ENCODE measurements around the gene ABCB10. TPM values are rescaled to one million over a fixed set of nuclear protein-coding genes. Genes with fewer than 3 reads are reported as not detected.

ABCB10 gene
- total RNA-seq, 2 experiments from 2014 or later = 30.7 to 32.1 TPM

DNA sequence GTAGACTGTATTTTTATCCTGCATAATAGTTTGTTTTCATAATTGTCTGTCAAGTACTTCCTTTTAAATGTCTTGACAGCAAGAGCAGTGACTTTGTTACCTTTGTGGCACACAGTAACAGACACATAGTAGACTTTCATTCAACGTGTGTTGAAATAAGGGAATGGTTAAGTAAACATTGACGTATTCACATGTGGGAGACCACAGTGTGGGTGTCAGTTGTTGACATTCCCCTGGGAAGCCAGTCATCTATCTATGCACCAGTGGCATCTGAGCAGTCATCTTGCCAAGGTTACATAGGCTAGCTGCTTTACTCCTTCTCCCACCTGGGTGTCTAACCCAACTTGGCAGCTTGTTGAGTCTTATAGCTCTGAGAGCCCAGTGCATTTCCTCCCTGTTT is 48.9 kb downstream of the ABCB10 start:
- no peaks in the 10 kb centered on the region for H3K27me3 Mint-ChIP-seq
- ChIA-PET CTCF (interaction anchor here (1.3 to 2.3 kb wide), 4 partner anchors 46 to 251 kb away, joined by 3 to 7 read pairs (median 5); partner anchors contain the start of gene ABCB10), POLR2A (no interaction called here)

DNA sequence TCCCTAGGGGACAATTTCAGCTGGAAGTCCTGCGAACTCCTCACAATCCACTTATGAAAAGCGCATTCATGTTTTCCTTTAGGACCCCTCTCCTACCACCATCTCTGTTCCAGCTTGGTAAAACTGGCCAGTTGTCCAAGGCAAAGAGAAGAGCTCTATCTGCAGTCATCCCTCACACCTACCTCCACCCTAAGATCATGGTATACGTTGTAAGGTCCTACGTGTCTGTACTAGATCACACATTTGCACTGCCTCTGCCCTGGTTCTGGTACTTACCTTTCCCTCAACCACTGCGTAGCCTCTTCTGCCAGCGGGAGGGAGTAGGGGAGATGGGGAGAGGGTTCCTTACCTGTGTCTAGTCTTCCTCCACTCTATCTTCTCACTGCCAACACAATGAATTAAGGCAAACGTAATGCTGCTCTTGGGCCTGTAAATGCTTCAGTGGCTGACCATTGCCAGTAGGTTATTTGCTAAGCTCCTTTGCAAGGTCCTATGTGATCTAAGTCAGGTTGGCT is 49.6 kb downstream of the ABCB10 start:
- Mint-ChIP-seq H3K4me3 (peak overlapping the region; percentile 91), H3K9me3 (no peaks in the 10 kb centered on the region), H3K27me3 (no peaks in the 10 kb centered on the region), H3K27ac (peak overlapping the region; percentile 93), H3K4me1 (ENCODE audit: low read depth) (peaks cover 24% of the 10 kb centered on the region), H3K36me3 (ENCODE audit: low read depth) (peaks cover 6% of the 10 kb centered on the region)
- intact Hi-C loops (cut with micrococcal nuclease) = no loop called here
- DNase-seq = no peak
- ChIA-PET POLR2A (interaction anchor here (0.7 to 2.4 kb wide), 10 partner anchors 9 to 1008 kb away, joined by 3 to 8 read pairs (median 4); partner anchors contain the start of genes ABCB10 and CCSAP), CTCF (interaction anchor here (1.0 to 2.3 kb wide), 6 partner anchors 11 to 250 kb away, joined by 3 to 8 read pairs (median 6); partner anchors contain the start of gene ABCB10)
- TF ChIP-seq, protein P1, sequence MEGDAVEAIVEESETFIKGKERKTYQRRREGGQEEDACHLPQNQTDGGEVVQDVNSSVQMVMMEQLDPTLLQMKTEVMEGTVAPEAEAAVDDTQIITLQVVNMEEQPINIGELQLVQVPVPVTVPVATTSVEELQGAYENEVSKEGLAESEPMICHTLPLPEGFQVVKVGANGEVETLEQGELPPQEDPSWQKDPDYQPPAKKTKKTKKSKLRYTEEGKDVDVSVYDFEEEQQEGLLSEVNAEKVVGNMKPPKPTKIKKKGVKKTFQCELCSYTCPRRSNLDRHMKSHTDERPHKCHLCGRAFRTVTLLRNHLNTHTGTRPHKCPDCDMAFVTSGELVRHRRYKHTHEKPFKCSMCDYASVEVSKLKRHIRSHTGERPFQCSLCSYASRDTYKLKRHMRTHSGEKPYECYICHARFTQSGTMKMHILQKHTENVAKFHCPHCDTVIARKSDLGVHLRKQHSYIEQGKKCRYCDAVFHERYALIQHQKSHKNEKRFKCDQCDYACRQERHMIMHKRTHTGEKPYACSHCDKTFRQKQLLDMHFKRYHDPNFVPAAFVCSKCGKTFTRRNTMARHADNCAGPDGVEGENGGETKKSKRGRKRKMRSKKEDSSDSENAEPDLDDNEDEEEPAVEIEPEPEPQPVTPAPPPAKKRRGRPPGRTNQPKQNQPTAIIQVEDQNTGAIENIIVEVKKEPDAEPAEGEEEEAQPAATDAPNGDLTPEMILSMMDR (IDR thresholded peaks at IDR 0.05) = no peak
- no peak for ATAC-seq

More for the DNA sequence above, 48.9 kb downstream of the ABCB10 start:
- ATAC-seq (no peak), DNase-seq (no peak)
- H3K4me3 Mint-ChIP-seq = peak overlapping the region; percentile 91
- intact Hi-C loops (cut with micrococcal nuclease) = no loop called here
- TF ChIP-seq, protein P1 (IDR thresholded peaks at IDR 0.05) = no peak
- no peaks in the 10 kb centered on the region for H3K9me3 Mint-ChIP-seq
- peaks cover 24% of the 10 kb centered on the region for H3K4me1 Mint-ChIP-seq (ENCODE audit: low read depth)
- H3K36me3 Mint-ChIP-seq (ENCODE audit: low read depth) = peaks cover 5% of the 10 kb centered on the region
- H3K27ac Mint-ChIP-seq = peak overlapping the region; percentile 93

DNA sequence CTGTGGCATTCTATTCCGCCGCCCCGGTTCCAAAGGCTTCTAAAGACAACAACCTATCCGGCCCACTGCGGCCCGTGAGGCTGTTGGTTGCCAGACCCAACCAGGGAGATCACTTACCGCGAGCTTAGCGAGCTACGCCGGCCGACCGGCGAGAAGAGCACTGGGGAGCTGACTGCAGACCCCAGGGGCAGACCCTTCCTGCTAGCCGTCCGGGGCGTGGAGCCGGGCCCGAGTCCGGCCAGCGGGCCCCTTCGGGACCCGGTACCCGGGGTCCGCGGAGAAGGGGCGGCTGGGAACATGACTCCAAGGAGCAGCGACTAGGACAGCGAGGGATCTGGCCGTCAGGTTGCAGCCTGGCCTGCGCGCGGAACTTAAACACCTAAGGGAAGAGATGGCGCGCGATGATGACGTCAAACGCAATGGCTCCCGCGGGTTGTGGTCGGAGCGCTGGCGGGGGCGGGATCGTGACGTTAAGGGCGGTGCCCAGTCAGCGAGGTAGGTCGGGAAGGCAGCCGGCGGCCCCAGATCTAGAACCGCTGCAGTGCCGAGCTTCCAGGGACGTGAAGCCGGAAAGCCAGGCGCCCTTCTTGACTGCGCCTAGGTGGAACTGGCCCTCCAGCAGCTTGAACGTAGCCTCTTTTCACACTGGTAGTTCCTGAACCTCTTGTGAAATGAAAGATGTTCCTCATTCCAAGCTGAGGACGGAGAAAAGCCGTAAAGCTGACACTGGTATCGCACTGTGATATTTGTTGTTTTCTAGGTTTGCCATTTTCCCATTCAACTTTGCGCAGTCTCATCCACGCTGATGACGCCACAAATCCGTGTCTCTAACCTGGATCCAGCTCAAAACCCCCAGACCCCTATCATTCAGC is 50.3 kb downstream of the ABCB10 start, which contains the start of gene NUP133:
TSS of gene NUP133 (minus strand) at position 391 of the 872 bp plus-strand sequence. CDS start at position 299, 92 bp downstream.
- Mint-ChIP-seq H3K9me3 (no peaks in the 10 kb centered on the region), H3K4me3 (peak within 1 kb of the TSS; percentile 91), H3K4me1 (ENCODE audit: low read depth) (peaks cover 24% of the 10 kb centered on the region), H3K27ac (peak within 1 kb of the TSS; percentile 93), H3K27me3 (no peaks in the 10 kb centered on the region), H3K36me3 (ENCODE audit: low read depth) (peaks cover 8% of the 10 kb centered on the region)
- intact Hi-C loops (cut with micrococcal nuclease) = no loop called here
- ATAC-seq (peak; percentile 94), DNase-seq (peak; percentile 100)
- TF ChIP-seq, protein P1 (IDR thresholded peaks at IDR 0.05) = no peak
- ChIA-PET POLR2A (interaction anchor here (0.6 to 2.4 kb wide), 13 partner anchors 9 to 1009 kb away, joined by 3 to 8 read pairs (median 4); partner anchors contain the start of genes ABCB10 and CCSAP), CTCF (interaction anchor here (1.0 to 2.1 kb wide), 6 partner anchors 12 to 250 kb away, joined by 3 to 8 read pairs (median 4); partner anchors contain the start of gene ABCB10)

DNA sequence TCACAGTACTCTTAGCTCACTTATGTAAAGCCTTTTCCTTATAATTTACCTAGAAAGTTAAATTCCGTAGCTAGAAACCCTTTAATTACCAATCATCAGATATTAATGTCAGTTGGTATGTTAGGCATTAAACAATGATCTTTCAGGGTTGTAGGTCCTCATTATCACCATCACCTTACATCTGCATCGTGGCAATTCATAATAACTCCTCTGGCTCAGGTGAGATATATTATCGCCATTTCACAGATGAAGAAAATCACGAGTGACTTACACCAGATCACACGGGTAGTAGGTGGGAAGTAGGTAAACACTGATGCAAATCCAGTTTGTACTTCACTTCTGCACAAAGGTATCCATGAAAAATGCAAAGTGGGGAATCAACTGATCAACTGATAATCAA is 51.0 kb downstream of the ABCB10 start:
- ChIA-PET CTCF (interaction anchor here (1.1 to 2.1 kb wide), 2 partner anchors 26 to 249 kb away, joined by 3 to 7 read pairs; no protein-coding TSS in a partner anchor), POLR2A (interaction anchor here (0.9 to 2.4 kb wide), 5 partner anchors 9 to 182 kb away, joined by 3 to 8 read pairs (median 4); no protein-coding TSS in a partner anchor)
- TF ChIP-seq, protein P1 (IDR thresholded peaks at IDR 0.05) = no peak
- intact Hi-C loops (cut with micrococcal nuclease) = no loop called here
- Mint-ChIP-seq H3K9me3 (no peaks in the 10 kb centered on the region), H3K27me3 (no peaks in the 10 kb centered on the region), H3K36me3 (ENCODE audit: low read depth) (peaks cover 10% of the 10 kb centered on the region), H3K4me3 (peak overlapping the region; percentile 91), H3K4me1 (ENCODE audit: low read depth) (peaks cover 24% of the 10 kb centered on the region), H3K27ac (peak overlapping the region; percentile 93)
- no peak for ATAC-seq
- no peak for DNase-seq

Measured in activated CD8-positive, alpha-beta T cell treated with anti-CD3 and anti-CD28 coated beads for 36 hours (primary cell).